Epidermal melanocyte (primary cell): ENCODE data around the gene DAP3.

Experiments used
- DNase-seq: peaks from one replicate; pipeline ENCODE4 v3.0.0; 2011; ENCODE audit warnings: low spot score; ENCODE audit not compliant: insufficient read length

DAP3 gene

DNA sequence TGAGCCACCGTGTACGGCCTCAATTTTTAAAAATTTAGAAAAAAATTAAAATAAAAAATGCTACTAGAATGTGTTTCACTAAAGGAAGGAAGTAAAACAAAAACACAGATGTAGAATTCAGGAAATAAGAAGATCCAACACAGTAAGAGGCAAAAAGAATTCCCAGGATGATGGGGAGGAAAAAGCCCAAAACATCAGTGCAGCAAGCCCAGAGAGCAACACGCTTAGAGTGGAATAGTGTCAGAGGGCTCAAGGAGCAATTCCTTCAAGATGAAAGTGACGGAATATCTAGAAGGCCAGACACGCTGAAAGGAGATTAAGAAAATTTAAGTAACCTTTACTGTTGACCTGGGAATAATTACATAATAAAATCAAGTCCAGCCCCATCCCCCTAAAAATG lies 80.4 kb downstream of the DAP3 start:
- DNase-seq = no peak

DNA sequence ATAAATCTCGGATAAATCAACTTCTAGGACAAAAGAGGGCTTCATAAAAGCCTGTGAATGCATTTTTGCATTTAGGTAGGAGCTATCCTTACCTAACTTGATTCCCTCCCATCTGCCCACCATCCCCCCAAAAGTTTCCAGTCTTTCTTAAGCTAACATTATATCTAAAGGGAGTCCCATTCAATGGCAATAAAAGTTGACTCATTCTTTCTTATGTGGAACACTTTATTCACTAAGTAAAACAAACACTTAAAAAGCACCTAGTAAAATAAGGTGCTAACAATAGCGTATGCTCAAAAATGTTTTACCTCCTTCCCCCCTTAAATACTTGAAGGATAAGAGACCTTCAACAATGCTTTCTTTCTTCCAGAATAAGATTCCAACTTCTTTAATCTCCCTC lies 84.3 kb downstream of the DAP3 start:
- DNase-seq = no peak

DNA sequence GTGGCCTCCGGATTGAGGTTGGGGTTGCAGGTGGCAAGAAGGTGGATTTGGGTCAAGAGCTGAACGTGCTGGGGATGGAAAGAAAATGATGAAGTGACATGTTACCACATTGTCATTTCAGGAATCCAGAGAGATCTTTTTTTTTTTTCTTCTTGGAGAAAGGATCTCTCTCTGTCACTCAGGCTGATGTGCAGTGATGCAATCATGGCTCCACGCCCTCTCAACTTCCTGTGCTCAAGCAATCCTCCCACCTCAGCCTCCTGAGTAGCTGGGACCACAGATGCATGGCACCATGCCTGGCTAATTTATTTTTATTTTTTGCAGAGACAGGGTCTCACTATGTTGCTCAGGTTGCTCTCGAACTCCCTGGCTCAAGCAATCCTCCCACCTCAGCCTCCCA lies 87.5 kb downstream of the DAP3 start:
- no peak for DNase-seq

DNA sequence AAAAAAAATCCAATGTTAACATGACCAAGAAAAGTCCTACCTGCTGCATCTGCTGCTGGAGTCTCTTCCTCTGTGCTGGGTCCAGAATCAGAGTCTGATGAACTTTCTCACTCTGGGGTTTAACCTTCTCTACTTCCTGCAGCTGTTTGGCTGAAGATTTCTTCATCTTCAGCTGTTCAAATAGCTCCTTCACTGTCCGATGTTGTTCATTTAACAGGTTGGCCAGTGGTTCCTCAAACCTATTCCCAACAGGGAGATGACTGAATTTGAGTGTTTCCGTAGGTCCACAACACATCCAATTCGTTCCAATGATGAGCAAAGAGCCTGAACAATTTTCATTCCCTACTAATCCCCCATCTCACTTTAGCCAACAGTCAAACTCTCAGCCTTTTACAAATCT lies 88.7 kb downstream of the DAP3 start:
- DNase-seq = no peak
